Measurements from ENCODE around the gene NQO1.

- TF ChIP-seq CTCF (IDR thresholded peaks at IDR 0.05): no peak
- no peak for TF ChIP-seq POLR2A (IDR thresholded peaks at IDR 0.05)
- TF ChIP-seq POLR2AphosphoS5 (IDR thresholded peaks at IDR 0.05): no peak
Observed at GRCh38 chr16:69672315-69672997, 53.9 kb downstream of the NQO1 start.
